Measurements from ENCODE around the gene AGBL4.
"Not testable (repeated sequence)": the region's sequence is repeated elsewhere in the genome, so short reads cannot be mapped to it uniquely, and the experiment has no call there.

AGBL4 gene

GRCh38 chr1:49051647-49052046 is 972.1 kb downstream of the AGBL4 start:
- in situ Hi-C loops (cut with MboI; ENCODE audit: low sequenced_read_pairs) = no loop called here

- in situ Hi-C loops (cut with MboI; ENCODE audit: low sequenced_read_pairs) = no loop called here
These were observed 973.7 kb downstream of the AGBL4 start for GRCh38 chr1:49050041-49050440.

- in situ Hi-C loops (cut with MboI; ENCODE audit: low sequenced_read_pairs) = no loop called here
These were observed 975.6 kb downstream of the AGBL4 start for GRCh38 chr1:49048188-49048587.

GRCh38 chr1:49046305-49046704 is 977.4 kb downstream of the AGBL4 start:
- in situ Hi-C loops (cut with MboI; ENCODE audit: low sequenced_read_pairs) = no loop called here

GRCh38 chr1:49045371-49045770 is 978.4 kb downstream of the AGBL4 start:
- in situ Hi-C loops (cut with MboI; ENCODE audit: low sequenced_read_pairs) = no loop called here

- in situ Hi-C loops (cut with MboI; ENCODE audit: low sequenced_read_pairs) = no loop called here
These were observed 987.1 kb downstream of the AGBL4 start for GRCh38 chr1:49036700-49037099.

GRCh38 chr1:49028396-49028795 is 995.4 kb downstream of the AGBL4 start:
- in situ Hi-C loops (cut with MboI; ENCODE audit: low sequenced_read_pairs) = no loop called here

- in situ Hi-C loops (cut with MboI; ENCODE audit: low sequenced_read_pairs) = no loop called here
These were observed 997.4 kb downstream of the AGBL4 start for GRCh38 chr1:49026230-49026811.

- in situ Hi-C loops (cut with MboI; ENCODE audit: low sequenced_read_pairs) = no loop called here
These were observed 1007.5 kb downstream of the AGBL4 start for GRCh38 chr1:49016030-49016977.

GRCh38 chr1:49013079-49013478 is 1010.7 kb downstream of the AGBL4 start:
- in situ Hi-C loops (cut with MboI; ENCODE audit: low sequenced_read_pairs) = no loop called here

- in situ Hi-C loops (cut with MboI; ENCODE audit: low sequenced_read_pairs) = not testable (repeated sequence)
These were observed 1020.8 kb downstream of the AGBL4 start for GRCh38 chr1:49002981-49003380.

- in situ Hi-C loops (cut with MboI; ENCODE audit: low sequenced_read_pairs) = no loop called here
These were observed 1024.4 kb downstream of the AGBL4 start for GRCh38 chr1:48999321-48999720.

GRCh38 chr1:48996311-48996710 is 1027.4 kb downstream of the AGBL4 start:
- in situ Hi-C loops (cut with MboI; ENCODE audit: low sequenced_read_pairs) = no loop called here

GRCh38 chr1:48988633-48989197 is 1035.0 kb downstream of the AGBL4 start:
- in situ Hi-C loops (cut with MboI; ENCODE audit: low sequenced_read_pairs) = no loop called here

- in situ Hi-C loops (cut with MboI; ENCODE audit: low sequenced_read_pairs) = no loop called here
These were observed 1043.8 kb downstream of the AGBL4 start for GRCh38 chr1:48979940-48980339.

GRCh38 chr1:48978413-48978812 is 1045.3 kb downstream of the AGBL4 start:
- in situ Hi-C loops (cut with MboI; ENCODE audit: low sequenced_read_pairs) = no loop called here

GRCh38 chr1:48977273-48977672 is 1046.5 kb downstream of the AGBL4 start:
- in situ Hi-C loops (cut with MboI; ENCODE audit: low sequenced_read_pairs) = no loop called here

- in situ Hi-C loops (cut with MboI; ENCODE audit: low sequenced_read_pairs) = no loop called here
These were observed 1053.8 kb downstream of the AGBL4 start for GRCh38 chr1:48969971-48970370.

- in situ Hi-C loops (cut with MboI; ENCODE audit: low sequenced_read_pairs) = no loop called here
These were observed 1056.4 kb downstream of the AGBL4 start for GRCh38 chr1:48967318-48967717.

- in situ Hi-C loops (cut with MboI; ENCODE audit: low sequenced_read_pairs) = no loop called here
These were observed 1057.2 kb downstream of the AGBL4 start for GRCh38 chr1:48966583-48966982.

GRCh38 chr1:48960320-48960719 is 1063.4 kb downstream of the AGBL4 start:
- in situ Hi-C loops (cut with MboI; ENCODE audit: low sequenced_read_pairs) = no loop called here

GRCh38 chr1:48955774-48956173 is 1068.0 kb downstream of the AGBL4 start:
- in situ Hi-C loops (cut with MboI; ENCODE audit: low sequenced_read_pairs) = no loop called here
